C1 segment of cervical spinal cord (tissue), 14 donors: ENCODE measurements around the gene GLUD1.
"Not testable (repeated sequence)": the region's sequence is repeated elsewhere in the genome, so short reads cannot be mapped to it uniquely, and the experiment has no call there.

Experiments used
- DNase-seq, 14 donors: peaks; one replicate each; lab custom pipeline; 2025; lab: John Stamatoyannopoulos, UW

Gene GLUD1

GRCh38 chr10:87090779-87091178, 3.9 kb downstream of the GLUD1 start:
- no peak for DNase-seq

GRCh38 chr10:87089746-87090145, 4.9 kb downstream of the GLUD1 start:
- DNase-seq = no peak

DNA sequence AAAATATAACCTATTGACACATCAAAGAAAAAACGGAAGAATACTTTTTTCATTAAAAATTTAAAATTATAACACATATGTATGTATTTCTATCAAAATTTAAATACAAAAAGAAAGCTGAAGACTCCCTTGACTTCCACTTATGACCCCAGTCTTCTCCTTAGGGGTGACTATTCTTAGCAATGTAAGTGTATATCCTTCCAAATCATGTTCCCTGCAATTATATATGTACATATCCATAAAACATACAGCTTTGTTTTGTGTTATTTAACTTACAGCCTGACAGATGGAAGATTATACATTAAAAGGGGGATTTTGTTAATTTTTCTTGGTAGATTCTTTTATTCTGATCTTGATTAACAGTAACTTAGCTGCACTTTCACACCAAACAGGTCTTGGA, 9.1 kb downstream of the GLUD1 start:
- DNase-seq = no peak

GRCh38 chr10:87084291-87084782, 10.3 kb downstream of the GLUD1 start:
- not testable (repeated sequence) for DNase-seq

GRCh38 chr10:87083576-87084290, 10.9 kb downstream of the GLUD1 start:
- not testable (repeated sequence) for DNase-seq

GRCh38 chr10:87082219-87082618, 12.4 kb downstream of the GLUD1 start:
- not testable (repeated sequence) for DNase-seq

- not testable (repeated sequence) for DNase-seq
These were observed 13.1 kb downstream of the GLUD1 start for GRCh38 chr10:87081574-87081973.

DNA sequence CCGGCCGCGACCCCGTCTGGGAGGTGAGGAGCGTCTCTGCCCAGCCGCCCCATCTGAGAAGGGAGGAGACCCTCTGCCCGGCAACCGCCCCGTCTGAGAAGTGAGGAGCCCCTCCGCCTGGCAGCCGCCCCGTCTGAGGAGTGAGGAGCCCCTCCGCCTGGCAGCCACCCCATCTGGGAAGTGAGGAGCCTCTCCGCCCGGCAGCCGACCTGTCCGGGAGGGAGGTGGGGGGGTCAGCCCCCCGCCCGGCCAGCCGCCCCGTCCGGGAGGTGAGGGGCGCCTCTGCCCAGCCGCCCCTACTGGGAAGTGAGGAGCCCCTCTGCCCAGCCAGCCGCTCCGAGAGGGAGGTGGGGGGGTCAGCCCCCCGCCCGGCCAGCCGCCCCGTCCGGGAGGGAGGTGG, 14.0 kb downstream of the GLUD1 start:
- not testable (repeated sequence) for DNase-seq

DNA sequence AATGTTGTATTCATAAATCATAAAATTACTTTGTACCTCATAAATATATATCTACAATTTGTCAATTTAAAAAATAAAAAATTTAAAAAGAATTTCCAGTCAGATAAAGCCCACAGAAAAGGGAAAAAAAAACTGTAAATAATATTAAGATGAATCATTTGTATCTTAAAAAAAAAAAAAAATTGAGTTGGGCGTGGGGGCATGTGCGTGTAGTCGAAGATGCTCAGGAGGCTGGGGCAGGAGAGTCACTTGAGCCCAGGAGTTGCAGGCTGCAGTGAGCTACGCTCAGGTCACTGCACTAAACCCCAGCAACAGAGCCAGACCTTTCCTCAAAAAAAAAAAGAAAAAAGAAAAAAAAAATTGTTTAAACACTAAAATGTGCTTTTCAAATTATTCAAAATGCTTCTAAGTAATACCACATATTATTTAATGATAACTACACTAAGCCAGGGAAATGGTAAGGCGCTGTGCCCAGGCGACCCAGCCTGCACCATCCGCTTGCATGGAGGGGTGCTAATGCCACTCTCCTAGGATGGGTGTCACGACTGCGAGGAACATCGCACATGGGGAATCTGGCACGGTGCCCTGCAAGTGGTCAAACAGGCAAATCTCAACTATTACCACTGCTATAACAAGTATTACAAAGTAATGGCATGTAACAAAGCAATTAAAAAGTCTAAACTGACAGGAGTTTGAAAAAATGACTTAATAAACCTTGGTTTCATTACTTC, 15.4 kb downstream of the GLUD1 start:
- DNase-seq = no peak

DNA sequence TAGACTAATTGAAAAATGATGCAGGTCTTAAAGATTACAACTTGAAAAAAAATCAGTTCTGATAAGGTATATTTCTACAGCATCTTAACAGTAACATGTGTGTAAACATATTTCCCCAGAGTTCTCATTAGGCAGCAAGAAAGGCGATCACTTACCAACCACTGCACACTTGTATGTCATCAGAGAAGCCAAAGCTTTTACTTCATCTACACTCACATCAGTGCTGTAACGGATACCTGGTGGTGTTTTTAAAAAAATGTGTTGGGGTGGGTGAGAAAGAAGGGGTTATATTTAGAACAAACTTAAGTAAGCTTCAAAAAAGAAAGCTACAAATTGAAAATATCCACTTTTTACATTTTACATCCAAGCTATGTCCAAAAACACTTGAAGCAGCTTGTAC, 18.2 kb downstream of the GLUD1 start:
- DNase-seq = not testable (repeated sequence)

DNA sequence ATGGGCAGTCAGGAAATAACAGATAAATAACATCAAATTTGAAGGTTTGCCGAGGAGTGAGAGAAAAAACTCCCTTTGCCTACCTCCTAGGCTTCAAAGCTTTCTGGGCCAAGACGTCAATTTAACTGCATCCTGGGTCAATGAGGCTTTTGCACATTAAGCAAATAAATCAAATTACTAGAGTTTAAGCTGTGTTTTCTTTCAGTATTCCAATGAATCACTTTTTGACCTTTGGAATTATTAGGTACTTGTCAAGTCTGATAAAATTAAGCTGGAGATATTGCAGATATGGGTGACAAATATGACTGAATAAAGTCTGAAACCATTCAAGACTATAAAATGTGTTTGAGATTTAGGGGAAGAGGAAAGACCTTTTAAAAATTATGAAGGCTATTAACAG, 22.2 kb downstream of the GLUD1 start:
- no peak for DNase-seq

GRCh38 chr10:87068281-87068680, 26.4 kb downstream of the GLUD1 start:
- no peak for DNase-seq

DNA sequence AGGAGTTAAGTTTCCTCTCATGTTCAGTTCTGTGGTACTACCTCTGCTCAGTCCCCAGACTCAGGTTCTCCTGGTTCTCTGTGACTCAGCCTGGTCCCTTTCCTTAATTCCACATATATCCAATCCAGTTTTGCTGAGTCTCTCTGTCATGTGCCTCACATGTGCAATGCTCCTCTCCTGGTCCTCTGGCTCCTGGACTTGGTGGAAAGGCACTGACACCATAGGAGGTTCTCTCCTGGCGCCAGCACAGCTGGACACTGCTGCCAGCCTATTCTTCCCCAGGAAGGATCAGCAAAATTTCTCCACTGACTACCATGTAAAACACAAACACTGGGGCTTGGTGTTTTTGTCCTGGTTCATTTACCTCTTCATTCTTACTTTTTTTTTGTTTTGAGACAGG, 27.8 kb downstream of the GLUD1 start:
- no peak for DNase-seq

GRCh38 chr10:87066178-87066577, 28.5 kb downstream of the GLUD1 start:
- DNase-seq = no peak

- peak in 5 of 14 donors; percentile 8 to 51 (median 19) for DNase-seq
These were observed 30.0 kb downstream of the GLUD1 start for GRCh38 chr10:87064651-87065050.

GRCh38 chr10:87060280-87060928, 34.2 kb downstream of the GLUD1 start:
- no peak for DNase-seq

- no peak for DNase-seq
These were observed 35.2 kb downstream of the GLUD1 start for GRCh38 chr10:87059401-87059800.

DNA sequence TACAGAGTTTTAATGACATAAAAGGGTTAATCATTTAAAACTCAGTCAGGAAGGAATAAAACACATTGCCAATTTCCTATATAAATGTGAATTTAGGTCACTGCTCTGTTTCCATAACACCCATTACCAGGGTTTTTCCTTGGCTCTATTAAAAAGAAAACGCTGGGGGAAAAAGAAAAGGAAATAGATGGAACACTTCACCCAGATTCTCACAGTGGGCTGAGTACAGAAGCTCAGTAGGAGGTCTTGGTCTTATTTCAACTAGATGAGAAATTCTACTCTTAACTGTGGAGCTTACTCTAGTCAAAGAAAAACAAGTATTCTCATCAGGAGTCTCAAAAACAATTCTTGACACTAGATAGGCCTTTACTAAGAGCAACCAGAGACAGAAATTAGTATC, 36.5 kb downstream of the GLUD1 start:
- peak in 1 of 14 donors; percentile 14 for DNase-seq

DNA sequence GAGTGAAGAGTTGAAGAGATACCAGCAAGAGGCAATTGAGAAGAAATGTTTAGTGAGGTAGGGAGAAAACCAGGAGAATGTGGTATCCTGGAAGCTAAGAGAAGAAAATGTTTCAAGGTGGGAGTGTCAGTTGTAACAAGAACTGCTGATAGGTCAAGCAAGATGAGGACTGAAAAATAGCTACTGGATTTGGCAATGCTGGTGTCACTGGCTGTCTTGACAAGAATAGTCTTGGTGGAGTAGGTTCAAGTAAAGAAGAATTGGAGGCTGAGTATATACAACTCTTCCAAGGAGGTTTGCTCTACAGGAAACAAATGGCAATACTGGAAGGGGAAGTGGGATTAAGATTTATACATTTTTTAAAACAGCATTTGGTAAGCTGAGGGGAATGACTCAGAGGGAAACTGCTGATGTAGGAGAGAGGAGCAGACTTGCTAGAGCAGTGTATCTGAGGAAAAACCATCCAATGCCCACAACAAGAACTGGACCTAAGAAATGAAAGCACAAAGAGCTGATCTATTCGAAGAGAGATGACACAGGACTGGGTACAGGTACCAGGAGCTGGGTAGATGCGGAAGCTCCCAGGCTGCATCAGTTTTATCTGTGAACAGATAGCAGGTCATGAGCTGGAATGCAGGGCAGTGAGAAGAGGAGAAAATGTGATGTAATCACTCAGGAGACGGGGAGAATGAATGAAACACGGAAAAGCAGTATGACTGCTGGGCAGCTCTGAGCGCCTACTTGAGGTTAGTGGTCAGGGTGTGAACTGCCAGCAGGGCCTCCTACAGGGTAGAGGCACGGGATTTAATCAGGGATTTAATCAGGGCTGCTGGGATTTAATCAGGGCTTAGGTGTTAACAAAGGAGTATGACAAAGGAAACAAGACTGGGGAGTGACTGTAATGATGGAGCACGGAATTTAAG, 40.0 kb downstream of the GLUD1 start:
- peak in 2 of 14 donors; percentile 13 to 40 for DNase-seq

- DNase-seq = peak in 4 of 14 donors; percentile 10 to 20 (median 13)
These were observed 41.0 kb downstream of the GLUD1 start for GRCh38 chr10:87053577-87054181.

DNA sequence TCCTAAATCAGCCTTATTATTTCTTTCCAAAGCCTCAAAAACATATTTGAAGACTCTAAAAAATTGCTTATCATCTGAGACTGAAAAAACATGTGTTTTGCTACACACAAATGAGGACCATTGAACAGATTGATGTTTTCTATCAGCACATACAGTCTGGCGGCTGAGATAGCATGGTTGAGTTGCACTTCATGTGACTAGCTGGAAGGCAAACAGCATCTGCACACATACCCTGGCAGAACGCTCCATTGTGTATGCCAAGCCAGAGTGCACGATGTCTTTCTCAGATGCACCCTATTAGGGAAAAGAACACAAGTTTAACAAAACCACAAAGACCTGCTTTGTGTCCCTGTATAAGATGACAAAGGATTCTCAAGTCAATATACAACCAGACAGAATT, 41.5 kb downstream of the GLUD1 start:
- DNase-seq = peak in 12 of 14 donors; percentile 7 to 64 (median 38)
